SKM-1 (cell line): Measurements from ENCODE around the gene TOR1AIP2.
"Not testable (repeated sequence)": the region's sequence is repeated elsewhere in the genome, so short reads cannot be mapped to it uniquely, and the experiment has no call there.

Experiments used
- DNase-seq: peaks from one replicate; lab custom pipeline; 2025; ENCODE audit not compliant: unreplicated experiment; lab: John Stamatoyannopoulos, UW

Gene TOR1AIP2

GRCh38 chr1:179808503-179808902 is 69.1 kb downstream of the TOR1AIP2 start:
- no peak for DNase-seq

DNA sequence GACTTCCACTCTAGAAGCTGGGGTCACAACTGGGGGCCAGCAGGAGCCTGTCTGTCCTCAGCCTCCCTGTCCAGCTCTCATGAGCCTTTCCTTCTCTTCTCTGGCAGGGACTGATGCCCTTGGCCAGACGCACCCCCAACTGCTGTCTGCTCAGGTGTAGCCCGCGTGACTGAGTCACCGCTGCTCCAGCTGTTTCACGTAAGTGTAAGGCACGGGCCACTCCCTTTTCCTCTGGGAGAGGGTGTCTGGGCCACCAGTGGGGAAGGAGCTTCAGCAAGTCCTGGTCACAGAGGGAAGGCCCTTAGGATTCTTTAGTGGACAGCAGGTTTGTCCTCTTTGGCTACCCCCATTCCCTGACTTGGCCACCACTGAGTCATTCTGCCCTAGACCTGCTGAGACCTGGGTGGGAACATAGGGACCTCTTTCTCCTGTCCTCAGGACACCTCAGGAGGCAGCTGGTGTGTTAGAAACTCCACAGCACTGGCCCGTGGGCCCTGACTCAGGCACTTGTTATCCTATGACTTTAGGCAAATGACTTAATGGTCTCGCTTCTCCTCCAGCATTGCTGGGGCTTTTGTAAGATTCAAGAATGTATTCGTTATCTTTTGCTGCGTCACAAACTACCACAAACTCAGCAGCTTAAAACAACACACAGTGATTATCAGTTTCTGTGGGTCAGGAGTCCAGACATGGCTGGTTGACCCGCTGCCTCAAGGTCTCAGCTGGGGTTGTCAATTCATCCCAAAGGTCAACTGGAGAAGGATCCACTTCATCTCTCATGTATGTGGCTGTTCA is 69.7 kb downstream of the TOR1AIP2 start:
- DNase-seq, result no peak

DNA sequence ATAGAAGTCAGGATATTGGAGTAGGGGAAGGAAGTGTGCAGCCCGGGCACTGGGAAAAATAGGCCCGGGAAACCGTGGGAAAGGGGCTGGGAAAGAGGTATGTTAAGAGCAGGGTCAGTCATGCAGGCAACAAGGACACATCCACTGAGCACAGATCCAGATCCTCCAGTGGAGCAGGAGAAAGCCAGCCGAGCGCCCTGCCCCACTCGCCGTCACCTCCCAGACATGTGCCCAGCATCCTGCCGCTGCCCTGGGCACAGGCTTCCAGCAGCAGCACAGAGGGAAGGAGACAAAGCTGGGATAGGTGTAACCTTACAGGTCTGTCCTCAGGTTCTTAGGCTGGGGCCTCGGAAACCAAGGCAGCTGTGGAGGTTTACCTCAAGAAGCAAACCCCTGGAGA is 70.3 kb downstream of the TOR1AIP2 start:
- no peak for DNase-seq

DNA sequence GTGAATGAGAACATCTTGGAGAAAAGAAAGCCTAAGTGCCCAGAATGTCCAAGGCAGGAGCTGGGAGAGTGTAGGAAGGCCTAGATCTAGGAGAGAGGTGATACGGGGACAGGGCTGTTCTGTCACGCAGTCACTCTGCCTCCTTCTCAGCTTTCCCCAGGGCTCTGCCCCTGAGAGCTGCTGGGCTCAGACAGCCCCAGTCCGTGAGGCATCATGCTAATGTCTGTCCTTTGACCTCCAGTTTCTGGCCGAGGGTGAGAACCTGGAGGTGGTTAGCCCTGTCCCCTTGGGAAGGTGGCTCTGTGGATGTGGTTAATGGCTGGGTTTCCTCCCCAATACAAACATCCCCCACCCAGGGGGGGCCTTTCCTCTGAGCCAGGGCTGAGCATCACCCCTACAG is 71.3 kb downstream of the TOR1AIP2 start:
- DNase-seq, result no peak

- no peak for DNase-seq
These were observed 72.1 kb downstream of the TOR1AIP2 start for GRCh38 chr1:179805291-179806195.

DNA sequence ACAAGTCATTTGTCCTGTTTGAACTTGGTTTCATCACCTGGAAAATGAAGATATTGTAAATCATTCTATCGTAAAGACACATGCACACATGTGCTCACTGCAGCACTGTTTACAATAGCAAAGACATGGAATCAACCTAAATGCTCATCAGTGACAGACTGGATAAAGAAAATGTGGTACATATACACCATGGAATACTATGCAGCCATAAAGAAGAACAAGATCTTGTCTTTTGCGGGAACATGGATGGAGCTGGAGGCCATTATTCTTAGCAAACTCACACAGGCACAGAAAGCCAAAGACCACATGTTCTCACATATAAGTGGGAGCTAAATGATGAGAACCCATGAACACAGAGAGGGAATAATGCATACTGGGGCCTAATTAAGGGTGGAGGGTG is 73.2 kb downstream of the TOR1AIP2 start:
- DNase-seq, result not testable (repeated sequence)

- DNase-seq, result no peak
These were observed 73.7 kb downstream of the TOR1AIP2 start for GRCh38 chr1:179803918-179804317.

DNA sequence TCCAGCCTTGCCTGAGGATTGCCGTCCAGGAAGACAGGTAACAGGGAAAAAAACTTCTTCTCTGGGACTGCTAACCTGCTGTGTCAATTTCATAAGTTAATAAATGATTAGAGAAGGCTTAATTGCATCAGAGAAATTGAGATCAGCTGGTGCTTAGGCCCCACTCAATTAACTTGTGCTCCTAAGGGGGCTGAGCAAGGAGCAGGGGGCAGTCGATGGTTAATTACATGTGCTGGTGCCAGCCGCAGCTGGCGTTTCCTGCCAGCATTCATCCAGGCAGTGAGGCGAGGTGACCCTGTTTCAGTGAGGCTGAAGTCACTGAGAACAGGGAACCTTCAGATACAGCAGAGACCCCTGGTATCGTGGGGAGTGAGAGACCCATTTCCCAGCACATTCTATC is 74.5 kb downstream of the TOR1AIP2 start:
- no peak for DNase-seq

- DNase-seq, result no peak
These were observed 77.1 kb downstream of the TOR1AIP2 start for GRCh38 chr1:179800481-179800880.

GRCh38 chr1:179798864-179799516 is 78.6 kb downstream of the TOR1AIP2 start:
- no peak for DNase-seq

DNA sequence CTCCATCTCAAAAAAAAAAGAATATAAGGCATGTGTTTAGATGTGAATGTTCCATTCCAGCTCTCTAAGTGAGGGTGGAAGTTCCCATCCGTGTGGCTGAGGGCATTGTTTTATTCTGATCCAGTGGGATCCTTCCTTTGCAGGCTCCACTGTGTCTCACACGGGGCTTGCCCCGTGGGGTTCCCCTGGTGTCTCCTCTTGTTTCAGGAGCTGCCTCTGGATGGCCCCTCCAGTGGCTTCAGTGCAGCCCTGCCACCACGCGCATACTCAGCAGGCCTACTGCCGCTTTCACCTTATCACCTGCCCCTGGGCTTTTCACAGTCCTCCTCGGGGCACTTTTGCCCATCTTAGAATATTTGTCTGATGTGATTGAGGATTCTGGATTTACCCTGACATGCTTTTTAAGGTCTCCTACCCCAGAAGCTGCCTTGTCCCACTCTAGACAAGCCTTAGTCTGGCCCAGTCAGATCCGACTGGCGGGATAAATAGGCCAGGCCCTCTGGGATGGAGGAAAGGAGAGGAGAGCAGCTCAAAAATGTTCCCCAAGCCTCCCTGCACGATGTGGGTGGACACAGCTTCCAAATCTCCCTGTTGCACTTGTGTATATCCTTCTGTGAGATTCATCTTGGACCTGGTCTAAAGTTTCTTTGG is 79.3 kb downstream of the TOR1AIP2 start:
- DNase-seq, result no peak

- peak; percentile 76 for DNase-seq
These were observed 82.9 kb downstream of the TOR1AIP2 start for GRCh38 chr1:179794669-179795068.

DNA sequence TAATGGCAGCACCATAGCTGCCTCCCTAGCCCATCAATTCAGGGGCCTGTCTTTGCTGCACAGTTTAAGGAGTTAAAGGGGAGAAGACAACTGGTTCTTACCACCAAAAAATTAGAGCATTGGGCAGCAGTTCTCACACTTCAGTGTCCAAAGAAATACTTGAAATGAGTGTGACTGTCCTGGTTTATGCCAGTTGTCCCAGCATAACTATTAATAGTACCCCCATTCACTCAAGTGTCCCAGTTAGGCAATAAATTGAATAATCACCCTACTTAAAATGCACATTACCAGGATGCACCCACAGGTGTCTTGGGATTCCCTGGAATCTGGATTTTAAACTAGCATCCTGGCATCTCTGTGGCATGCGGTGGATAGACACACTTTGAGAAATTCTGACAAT is 83.5 kb downstream of the TOR1AIP2 start:
- no peak for DNase-seq

- DNase-seq, result no peak
These were observed 84.3 kb downstream of the TOR1AIP2 start for GRCh38 chr1:179793281-179793680.
